Trophoblast cell (in vitro differentiated cells and primary cell): ENCODE data around the gene L3MBTL4.
A peak's percentile ranks its signal among the peaks of the same experiment; 100 is the strongest.

Experiments used
- DNase-seq, 2 donors: peaks; one replicate each; pipeline ENCODE4 v3.0.0-alpha.2; 2016
- H2AFZ ChIP-seq: 2 replicates; pipeline ENCODE4 v1.6.1; 2013; ENCODE audit warnings: low read length, moderate library complexity, mild to moderate bottlenecking; ENCODE audit not compliant: insufficient read depth, poor library complexity
- H2AK5ac ChIP-seq: 2 replicates; pipeline ENCODE4 v1.6.1; 2013; ENCODE audit warnings: mild to moderate bottlenecking, low read length
- H2BK120ac ChIP-seq: 2 replicates; pipeline ENCODE4 v1.6.1; 2013; ENCODE audit warnings: low read length, mild to moderate bottlenecking, moderate library complexity; ENCODE audit not compliant: insufficient read depth, poor library complexity
- H2BK12ac ChIP-seq: 2 replicates; pipeline ENCODE4 v1.6.1; 2013; ENCODE audit warnings: mild to moderate bottlenecking, low read length, moderate library complexity
- H2BK5ac ChIP-seq: 2 replicates; pipeline ENCODE4 v1.6.1; 2013; ENCODE audit warnings: low read length, low read depth, moderate library complexity, mild to moderate bottlenecking; ENCODE audit not compliant: poor library complexity
- H3K14ac ChIP-seq: 2 replicates; pipeline ENCODE4 v1.6.1; 2013; ENCODE audit warnings: mild to moderate bottlenecking, low read length
- H3K18ac ChIP-seq: 2 replicates; pipeline ENCODE4 v1.6.1; 2013; ENCODE audit warnings: mild to moderate bottlenecking, low read length
- H3K23ac ChIP-seq: 2 replicates; pipeline ENCODE4 v1.6.1; 2013; ENCODE audit warnings: low read length
- H3K27ac ChIP-seq: 2 replicates; pipeline ENCODE4 v1.5.1; 2013; ENCODE audit warnings: low read depth, mild to moderate bottlenecking, inconsistent platforms, low read length, moderate library complexity
- H3K27me3 ChIP-seq: 2 replicates; pipeline ENCODE4 v1.6.1; 2013; ENCODE audit warnings: inconsistent platforms, mild to moderate bottlenecking, low read length, moderate library complexity; ENCODE audit not compliant: insufficient read depth
- H3K36me3 ChIP-seq, 2 experiments: 1 replicate in 1 of 2; 2 replicates in 1 of 2; pipeline ENCODE4 v1.6.1; 2013; ENCODE audit warnings: low read length in 2 of 2, mild to moderate bottlenecking in 2 of 2, moderate library complexity in 1 of 2; ENCODE audit not compliant: insufficient read depth in 2 of 2, control insufficient read depth in 1 of 2
- H3K4ac ChIP-seq: 2 replicates; pipeline ENCODE4 v1.6.1; 2013; ENCODE audit warnings: low read depth, mild to moderate bottlenecking, low read length, moderate library complexity
- H3K4me1 ChIP-seq, 2 experiments: 1 replicate in 1 of 2; 2 replicates in 1 of 2; pipeline ENCODE4 v1.6.1; 2013; ENCODE audit warnings: low read length in 2 of 2, mild to moderate bottlenecking in 2 of 2, moderate library complexity in 1 of 2; ENCODE audit not compliant: insufficient read depth in 2 of 2, control insufficient read depth in 1 of 2
- H3K4me2 ChIP-seq: 2 replicates; pipeline ENCODE4 v1.6.1; 2013; ENCODE audit warnings: inconsistent platforms, mild to moderate bottlenecking, low read length, moderate library complexity
- H3K4me3 ChIP-seq: 2 replicates; pipeline ENCODE4 v1.5.1; 2013; ENCODE audit warnings: mild to moderate bottlenecking, low read depth, low read length, inconsistent platforms
- H3K79me1 ChIP-seq: one replicate; pipeline ENCODE4 v1.6.1; 2013; ENCODE audit warnings: low read length
- H3K79me2 ChIP-seq: 2 replicates; pipeline ENCODE4 v1.6.1; 2013; ENCODE audit warnings: low read length, mild to moderate bottlenecking; ENCODE audit not compliant: control insufficient read depth, insufficient read depth, poor library complexity
- H3K9ac ChIP-seq: 2 replicates; pipeline ENCODE4 v1.6.1; 2013; ENCODE audit warnings: mild to moderate bottlenecking, low read length
- H3K9me3 ChIP-seq: 2 replicates; pipeline ENCODE4 v1.6.1; 2013; ENCODE audit warnings: low read depth, mild to moderate bottlenecking, control low read depth, inconsistent platforms, low read length; ENCODE audit not compliant: insufficient read depth
- H4K12ac ChIP-seq: 2 replicates; pipeline ENCODE4 v1.6.1; 2013; ENCODE audit warnings: low read depth, mild to moderate bottlenecking, low read length, moderate library complexity
- H4K8ac ChIP-seq: 2 replicates; pipeline ENCODE4 v1.6.1; 2013; ENCODE audit warnings: low read depth, mild to moderate bottlenecking, low read length, moderate library complexity
- H4K91ac ChIP-seq: one replicate; pipeline ENCODE4 v1.6.1; 2013; ENCODE audit warnings: low read depth, mild to moderate bottlenecking, low read length, moderate library complexity
- WGBS: extraction: QIAGEN DNeasy Blood & Tissue Kit; methylation state at CpG from one replicate; pipeline ENCODE4 v1.1.7; 2013; ENCODE audit warnings: missing lambda C conversion rate; ENCODE audit not compliant: insufficient read length, insufficient coverage; ENCODE audit errors: extremely low coverage; 5-methylcytosine and 5-hydroxymethylcytosine counted together

L3MBTL4 gene

DNA sequence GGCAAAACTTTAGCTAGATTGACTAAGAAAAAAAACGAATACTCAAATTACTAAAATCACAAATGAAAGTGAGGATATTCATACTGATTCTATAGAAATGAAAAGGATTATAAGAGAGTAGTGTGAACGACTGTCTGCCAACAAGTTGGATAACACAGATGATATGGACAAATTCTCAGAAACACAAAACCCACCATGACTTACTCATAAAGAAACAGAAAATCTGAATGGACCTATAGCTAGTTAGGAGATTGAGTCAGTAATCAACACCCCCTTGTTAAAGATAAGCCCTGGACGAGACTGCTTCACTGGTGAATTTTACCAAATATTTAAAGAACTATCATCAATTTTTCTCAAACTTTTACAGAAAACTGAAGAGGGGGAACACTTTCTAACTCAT is 410.6 kb downstream of the L3MBTL4 start:
- no peak overlapping the region for H3K4me3 ChIP-seq
- WGBS: no CpG with 5 or more reads among the region's 3 CpGs
- H4K12ac ChIP-seq: no peak overlapping the region
- H3K18ac ChIP-seq: no peak overlapping the region
- H4K8ac ChIP-seq: no peak overlapping the region
- no peak overlapping the region for H3K4ac ChIP-seq
- H3K79me1 ChIP-seq: no peaks in the 10 kb centered on the region
- H3K23ac ChIP-seq: no peak overlapping the region
- H3K4me2 ChIP-seq: no peak overlapping the region
- H2BK5ac ChIP-seq: no peak overlapping the region
- no peak for DNase-seq
- H2AK5ac ChIP-seq: no peak overlapping the region
- H3K14ac ChIP-seq: no peak overlapping the region
- no peak overlapping the region for H3K9ac ChIP-seq
- no peaks in the 10 kb centered on the region for H3K27me3 ChIP-seq
- H3K27ac ChIP-seq: no peak overlapping the region
- no peak overlapping the region for H4K91ac ChIP-seq
- H3K9me3 ChIP-seq: no peaks in the 10 kb centered on the region
- no peak overlapping the region for H2BK120ac ChIP-seq
- H3K4me1 ChIP-seq: no peaks in the 10 kb centered on the region
- no peaks in the 10 kb centered on the region for H3K79me2 ChIP-seq
- no peaks in the 10 kb centered on the region for H3K36me3 ChIP-seq
- H2BK12ac ChIP-seq: no peak overlapping the region
- no peak overlapping the region for H2AFZ ChIP-seq

DNA sequence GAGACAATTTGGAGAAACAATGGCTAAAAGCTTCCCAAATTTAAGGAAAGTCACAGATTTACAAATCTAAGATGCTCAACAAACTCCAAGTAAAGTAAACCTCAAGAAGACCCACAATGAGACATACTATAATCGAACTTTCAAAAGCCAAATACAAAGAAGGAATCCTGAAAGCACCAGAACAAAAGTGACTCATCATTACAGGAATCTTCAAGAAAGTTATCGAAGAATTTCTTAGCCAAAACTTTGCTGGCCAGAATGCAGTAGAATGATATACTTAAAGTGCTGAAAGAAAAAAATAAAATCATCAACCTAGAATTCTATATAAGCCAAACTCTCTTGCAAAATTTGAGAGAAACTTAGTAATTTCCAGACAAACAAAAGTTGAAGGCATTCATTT is 412.8 kb downstream of the L3MBTL4 start:
- Histone ChIP-seq H3K79me2 (no peaks in the 10 kb centered on the region), H3K4me2 (no peak overlapping the region), H2AFZ (no peak overlapping the region), H3K23ac (no peak overlapping the region), H4K8ac (no peak overlapping the region), H3K36me3 (no peaks in the 10 kb centered on the region), H3K4me1 (peaks cover 3 to 15% of the 10 kb centered on the region in 2 experiments), H2BK12ac (no peak overlapping the region), H3K14ac (no peak overlapping the region), H4K91ac (no peak overlapping the region), H3K9me3 (no peaks in the 10 kb centered on the region), H2AK5ac (no peak overlapping the region), H3K4ac (no peak overlapping the region), H3K27me3 (no peaks in the 10 kb centered on the region), H3K9ac (no peak overlapping the region), H2BK120ac (no peak overlapping the region), H3K27ac (no peak overlapping the region), H3K4me3 (no peak overlapping the region), H3K79me1 (no peaks in the 10 kb centered on the region), H4K12ac (no peak overlapping the region), H3K18ac (no peak overlapping the region), H2BK5ac (no peak overlapping the region)
- no peak for DNase-seq
- no CpG with 5 or more reads among the region's 2 CpGs for WGBS

DNA sequence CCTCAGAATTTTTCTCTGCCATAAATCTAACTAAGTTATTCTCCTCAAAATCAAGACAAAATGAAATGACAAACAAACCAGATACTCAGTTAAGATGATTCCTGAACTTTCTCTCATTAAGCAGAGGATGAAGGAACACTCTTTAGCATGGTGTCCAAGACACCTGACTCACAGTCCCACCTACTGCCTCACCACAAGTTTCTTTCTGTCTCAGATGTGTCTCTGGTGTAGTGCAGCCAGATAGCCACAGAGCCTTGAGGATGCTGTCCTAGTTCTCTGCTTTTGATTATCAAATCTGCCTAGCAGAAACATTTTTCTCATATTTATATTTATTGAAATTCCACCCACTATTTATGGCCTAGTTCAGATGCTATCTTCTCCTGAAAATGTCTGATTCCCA is 415.8 kb downstream of the L3MBTL4 start:
- H3K4ac ChIP-seq: no peak overlapping the region
- H3K9ac ChIP-seq: no peak overlapping the region
- H3K79me2 ChIP-seq: no peaks in the 10 kb centered on the region
- H4K8ac ChIP-seq: no peak overlapping the region
- H2AFZ ChIP-seq: no peak overlapping the region
- H4K91ac ChIP-seq: no peak overlapping the region
- no peaks in the 10 kb centered on the region for H3K36me3 ChIP-seq
- no peak overlapping the region for H2AK5ac ChIP-seq
- H2BK120ac ChIP-seq: no peak overlapping the region
- H3K9me3 ChIP-seq: no peaks in the 10 kb centered on the region
- H3K4me1 ChIP-seq: peaks cover 3 to 15% of the 10 kb centered on the region in 2 experiments
- no peak for DNase-seq
- H3K23ac ChIP-seq: no peak overlapping the region
- no peak overlapping the region for H3K27ac ChIP-seq
- no peaks in the 10 kb centered on the region for H3K79me1 ChIP-seq
- H3K18ac ChIP-seq: no peak overlapping the region
- no peak overlapping the region for H2BK5ac ChIP-seq
- no peaks in the 10 kb centered on the region for H3K27me3 ChIP-seq
- no peak overlapping the region for H3K4me2 ChIP-seq
- H3K14ac ChIP-seq: no peak overlapping the region
- H4K12ac ChIP-seq: no peak overlapping the region
- H3K4me3 ChIP-seq: no peak overlapping the region
- H2BK12ac ChIP-seq: no peak overlapping the region

DNA sequence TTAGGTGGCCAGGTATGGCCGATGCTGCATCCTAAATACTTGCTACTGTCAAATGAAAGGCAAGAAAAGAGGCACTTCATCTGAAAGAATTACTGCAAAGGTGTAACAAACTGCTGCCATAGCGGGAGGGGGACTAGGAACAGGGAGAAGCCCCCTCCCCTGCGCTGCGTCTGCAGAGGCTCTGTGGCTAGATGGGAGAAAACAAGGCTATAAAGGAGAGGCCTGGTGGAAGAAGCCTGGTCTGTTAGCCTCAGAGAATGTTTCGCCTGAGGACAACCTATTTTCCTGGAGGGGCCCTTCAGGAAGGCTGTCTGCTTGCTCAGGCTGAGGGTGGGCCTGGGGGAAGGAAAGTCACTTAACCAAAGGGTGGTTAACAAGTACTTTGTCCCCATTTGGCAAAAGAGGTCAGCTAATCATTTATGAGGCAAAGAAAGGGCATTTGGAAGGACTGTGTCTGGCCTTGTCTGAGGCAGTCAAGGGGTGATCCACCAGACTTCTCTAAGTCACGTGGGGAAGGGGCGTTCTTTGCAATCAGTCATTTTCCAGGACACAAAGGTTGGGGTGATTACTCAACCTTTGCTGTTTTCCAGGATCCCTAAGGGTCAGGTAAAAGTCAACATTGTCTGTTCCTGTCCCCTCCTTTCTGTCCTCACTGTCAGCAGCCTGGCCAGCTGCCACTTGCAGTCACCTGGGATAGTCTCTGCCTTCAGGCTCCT is 416.4 kb downstream of the L3MBTL4 start:
- no peak overlapping the region for H2AFZ ChIP-seq
- H4K12ac ChIP-seq: no peak overlapping the region
- no peak overlapping the region for H2BK120ac ChIP-seq
- DNase-seq: no peak
- H3K27ac ChIP-seq: peak overlapping the region; percentile 9
- H3K36me3 ChIP-seq: no peaks in the 10 kb centered on the region
- H4K8ac ChIP-seq: no peak overlapping the region
- H2BK12ac ChIP-seq: no peak overlapping the region
- no peaks in the 10 kb centered on the region for H3K79me1 ChIP-seq
- no peak overlapping the region for H3K18ac ChIP-seq
- no peak overlapping the region for H3K14ac ChIP-seq
- H3K4me1 ChIP-seq: peaks cover 3 to 15% of the 10 kb centered on the region in 2 experiments
- no peak overlapping the region for H3K4me3 ChIP-seq
- no peak overlapping the region for H4K91ac ChIP-seq
- no peak overlapping the region for H2BK5ac ChIP-seq
- H3K9ac ChIP-seq: no peak overlapping the region
- no CpG with 5 or more reads among the region's 7 CpGs for WGBS
- no peaks in the 10 kb centered on the region for H3K9me3 ChIP-seq
- no peaks in the 10 kb centered on the region for H3K27me3 ChIP-seq
- no peaks in the 10 kb centered on the region for H3K79me2 ChIP-seq
- no peak overlapping the region for H3K4ac ChIP-seq
- H3K23ac ChIP-seq: no peak overlapping the region
- H3K4me2 ChIP-seq: no peak overlapping the region
- no peak overlapping the region for H2AK5ac ChIP-seq
